ENCODE data around the gene CRYBG1.
"Not testable (repeated sequence)": the region's sequence is repeated elsewhere in the genome, so short reads cannot be mapped to it uniquely, and the experiment has no call there.

CRYBG1 gene

GRCh38 chr6:106572875-106573585 is 212.5 kb downstream of the CRYBG1 start:
- DNase-seq (ENCODE audit: low spot score), result no peak
- in situ Hi-C loops (cut with MboI; ENCODE audit: low sequenced_read_pairs, unreplicated experiment), result loop anchor here (10.0 to 25.0 kb wide), 2 partner anchors 238 to 414 kb away; no protein-coding TSS in a partner anchor

DNA sequence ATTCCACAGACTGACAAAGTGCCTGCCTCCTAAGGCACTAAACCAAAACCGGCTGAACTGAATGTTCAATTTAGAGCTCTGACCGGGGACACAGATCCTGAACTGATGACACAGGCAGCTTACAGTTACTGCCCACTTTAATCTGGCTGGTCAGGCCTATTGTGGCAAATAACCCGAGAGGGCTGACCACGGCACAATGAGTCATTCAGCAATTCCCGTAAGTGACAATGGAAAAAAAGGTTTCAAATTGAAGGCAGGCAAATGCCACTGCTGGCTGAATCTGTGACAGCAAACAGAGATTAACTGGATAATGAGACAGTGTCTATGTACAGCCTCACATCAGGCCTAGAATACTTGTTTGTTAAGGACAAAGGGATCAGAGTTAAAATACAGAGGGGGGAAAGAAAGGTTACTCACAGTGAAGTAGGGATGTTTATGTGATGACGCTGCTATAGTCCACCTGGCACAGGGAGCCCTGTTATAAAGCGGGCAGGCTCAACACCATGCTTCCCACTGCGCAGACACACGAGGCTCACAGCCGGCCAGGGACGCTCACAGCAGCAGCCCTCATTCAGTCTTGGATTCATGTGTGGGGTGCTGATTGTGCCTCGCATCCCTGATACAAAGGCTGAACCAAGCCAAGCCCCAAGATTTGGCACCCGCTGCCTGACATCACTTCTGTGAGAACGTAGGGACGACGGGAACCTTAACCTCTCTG is 214.4 kb downstream of the CRYBG1 start:
- in situ Hi-C loops (cut with MboI; ENCODE audit: low sequenced_read_pairs, unreplicated experiment), result loop anchor here (10.0 to 25.0 kb wide), 2 partner anchors 240 to 412 kb away; no protein-coding TSS in a partner anchor
- DNase-seq (ENCODE audit: low spot score), result no peak
- TF ChIP-seq, protein P1, sequence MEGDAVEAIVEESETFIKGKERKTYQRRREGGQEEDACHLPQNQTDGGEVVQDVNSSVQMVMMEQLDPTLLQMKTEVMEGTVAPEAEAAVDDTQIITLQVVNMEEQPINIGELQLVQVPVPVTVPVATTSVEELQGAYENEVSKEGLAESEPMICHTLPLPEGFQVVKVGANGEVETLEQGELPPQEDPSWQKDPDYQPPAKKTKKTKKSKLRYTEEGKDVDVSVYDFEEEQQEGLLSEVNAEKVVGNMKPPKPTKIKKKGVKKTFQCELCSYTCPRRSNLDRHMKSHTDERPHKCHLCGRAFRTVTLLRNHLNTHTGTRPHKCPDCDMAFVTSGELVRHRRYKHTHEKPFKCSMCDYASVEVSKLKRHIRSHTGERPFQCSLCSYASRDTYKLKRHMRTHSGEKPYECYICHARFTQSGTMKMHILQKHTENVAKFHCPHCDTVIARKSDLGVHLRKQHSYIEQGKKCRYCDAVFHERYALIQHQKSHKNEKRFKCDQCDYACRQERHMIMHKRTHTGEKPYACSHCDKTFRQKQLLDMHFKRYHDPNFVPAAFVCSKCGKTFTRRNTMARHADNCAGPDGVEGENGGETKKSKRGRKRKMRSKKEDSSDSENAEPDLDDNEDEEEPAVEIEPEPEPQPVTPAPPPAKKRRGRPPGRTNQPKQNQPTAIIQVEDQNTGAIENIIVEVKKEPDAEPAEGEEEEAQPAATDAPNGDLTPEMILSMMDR (IDR thresholded peaks at IDR 0.05; ENCODE audit: borderline replicate concordance, control extremely low read depth, extremely low read depth, insufficient read depth, missing control alignments), result no peak

More at GRCh38 chr6:106572875-106573585, 212.5 kb downstream of the CRYBG1 start:
- TF ChIP-seq, protein P1 (IDR thresholded peaks at IDR 0.05; ENCODE audit: borderline replicate concordance, control extremely low read depth, extremely low read depth, insufficient read depth, missing control alignments), result no peak

DNA sequence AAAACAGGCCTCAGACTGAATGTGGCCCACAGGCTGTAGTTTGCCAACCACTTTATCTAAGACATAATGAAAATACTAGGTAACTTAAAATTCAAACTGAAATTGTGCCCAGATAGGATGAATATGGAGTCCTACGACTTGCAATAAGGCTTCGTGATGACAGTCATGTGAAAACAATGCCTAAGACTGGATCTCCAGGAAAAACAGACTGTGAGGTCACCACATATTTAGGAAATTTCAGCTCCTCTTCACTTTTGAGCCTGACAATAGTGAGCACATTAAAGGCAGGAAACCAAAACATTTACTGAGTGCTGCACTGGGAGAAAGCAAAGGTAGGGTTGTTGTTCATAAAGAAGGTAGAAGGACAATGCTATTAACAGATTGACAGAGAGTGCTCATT is 218.8 kb downstream of the CRYBG1 start:
- TF ChIP-seq, protein P1 (IDR thresholded peaks at IDR 0.05; ENCODE audit: borderline replicate concordance, control extremely low read depth, extremely low read depth, insufficient read depth, missing control alignments), result no peak
- no peak for DNase-seq (ENCODE audit: low spot score)
- in situ Hi-C loops (cut with MboI; ENCODE audit: low sequenced_read_pairs, unreplicated experiment), result loop anchor here (10.0 kb wide), 1 partner anchor 244 kb away; no protein-coding TSS in a partner anchor

DNA sequence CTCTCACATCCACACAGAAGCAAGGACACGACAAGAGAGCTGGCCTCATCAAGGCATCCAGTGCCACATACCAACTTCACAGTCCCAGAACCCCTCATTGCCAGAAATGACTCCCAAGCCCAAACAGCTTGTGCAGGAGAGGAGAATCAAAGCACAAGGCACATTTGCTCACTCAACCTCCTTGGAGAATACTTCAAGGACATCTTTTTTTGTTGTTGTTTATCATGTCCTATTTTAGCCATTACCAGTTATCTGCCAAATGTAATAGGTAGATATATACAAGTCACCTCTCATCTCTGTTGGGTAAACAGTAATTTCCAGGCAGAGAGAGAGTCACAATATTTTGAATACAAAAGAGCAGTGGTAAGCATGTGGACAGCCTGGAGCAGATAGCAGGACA is 221.0 kb downstream of the CRYBG1 start:
- TF ChIP-seq, protein P1 (IDR thresholded peaks at IDR 0.05; ENCODE audit: borderline replicate concordance, control extremely low read depth, extremely low read depth, insufficient read depth, missing control alignments), result no peak
- in situ Hi-C loops (cut with MboI; ENCODE audit: low sequenced_read_pairs, unreplicated experiment), result no loop called here
- no peak for DNase-seq (ENCODE audit: low spot score)

GRCh38 chr6:106586815-106587415 is 226.4 kb downstream of the CRYBG1 start:
- no peak for DNase-seq (ENCODE audit: low spot score)
- in situ Hi-C loops (cut with MboI; ENCODE audit: low sequenced_read_pairs, unreplicated experiment), result no loop called here
- TF ChIP-seq, protein P1 (IDR thresholded peaks at IDR 0.05; ENCODE audit: borderline replicate concordance, control extremely low read depth, extremely low read depth, insufficient read depth, missing control alignments), result no peak

GRCh38 chr6:106588937-106589336 is 228.4 kb downstream of the CRYBG1 start:
- in situ Hi-C loops (cut with MboI; ENCODE audit: low sequenced_read_pairs, unreplicated experiment); DNase-seq (ENCODE audit: low spot score): not testable (repeated sequence)

All from GM13976 (cell line).